ENCODE measurements around the gene COX20. TPM values are rescaled to one million over a fixed set of nuclear protein-coding genes. Genes with fewer than 3 reads are reported as not detected.
"Not testable (repeated sequence)": the region's sequence is repeated elsewhere in the genome, so short reads cannot be mapped to it uniquely, and the experiment has no call there.

COX20 gene
- polyA plus RNA-seq (2012; ENCODE audit: insufficient read depth, insufficient read length): 64.0 TPM

GRCh38 chr1:244835276-244836134 is at the start of gene COX20:
TSS of gene COX20 (plus strand) at chr1:244835658. CDS start at chr1:244835715, 57 bp downstream.
- peak within 1 kb of the TSS; percentile 58 for H3K4me3 ChIP-seq (ENCODE audit: low read length)
- peak; percentile 87 for DNase-seq (ENCODE audit: low read depth, low spot score)

DNA sequence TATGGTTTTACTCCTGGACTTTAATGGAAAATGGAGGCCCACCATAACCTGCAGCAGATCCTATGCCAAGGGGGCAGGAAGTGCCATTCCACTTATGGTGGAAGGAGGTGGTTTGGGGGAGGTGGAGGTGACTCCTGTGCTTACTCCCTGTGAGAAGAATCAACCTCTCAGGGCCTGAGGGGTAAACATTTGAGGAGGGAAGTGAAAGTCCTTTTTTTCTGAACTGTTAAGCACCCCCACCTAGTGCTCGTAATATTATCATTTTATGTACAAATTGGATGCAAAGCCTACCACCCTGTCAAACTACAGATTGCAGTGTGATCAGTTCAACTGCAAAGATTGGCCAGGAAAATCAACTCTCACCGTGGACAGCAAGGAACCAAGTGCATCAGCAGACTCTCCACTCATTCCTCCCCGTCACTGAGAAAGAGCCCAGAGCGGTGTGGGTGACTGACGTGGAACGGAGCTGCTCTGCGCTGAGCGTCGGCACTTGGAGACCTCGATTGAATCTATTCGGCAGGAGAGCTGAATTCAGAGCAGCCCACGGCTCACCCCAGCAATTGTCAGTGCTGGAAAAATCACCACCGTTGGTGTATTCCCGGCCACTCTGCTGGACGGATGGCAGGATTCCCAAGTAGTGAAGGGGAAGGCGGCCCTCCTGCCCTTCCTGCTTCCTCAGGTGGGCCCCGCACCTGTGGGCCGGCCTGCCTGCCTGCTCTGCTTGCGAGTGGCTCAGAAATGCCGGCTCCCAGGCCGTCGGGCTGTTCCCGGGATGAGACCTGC is 46.8 kb upstream of the COX20 start:
- no peak for DNase-seq (ENCODE audit: low read depth, low spot score)

DNA sequence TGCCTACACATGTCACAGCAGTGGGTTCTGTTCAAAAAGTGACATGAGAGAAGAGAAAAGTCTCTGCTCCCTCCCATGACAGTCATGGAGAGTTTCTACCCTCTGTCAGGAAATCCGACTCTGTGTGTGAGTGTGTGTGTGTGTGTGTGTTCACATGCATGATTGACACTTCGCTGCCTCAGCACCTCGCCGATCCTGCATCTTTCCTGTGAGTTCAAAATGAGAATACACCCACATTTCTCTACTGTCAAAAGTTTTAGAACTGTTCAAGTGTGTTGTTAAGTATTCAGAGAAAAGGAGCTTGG is 46.2 kb upstream of the COX20 start:
- no peak for DNase-seq (ENCODE audit: low read depth, low spot score)
- H3K4me3 ChIP-seq (ENCODE audit: low read length): no peak overlapping the region

More for the DNA sequence above, 46.8 kb upstream of the COX20 start:
- H3K4me3 ChIP-seq (ENCODE audit: low read length): no peak overlapping the region

GRCh38 chr1:244789731-244790130 is 45.7 kb upstream of the COX20 start:
- no peak overlapping the region for H3K4me3 ChIP-seq (ENCODE audit: low read length)

DNA sequence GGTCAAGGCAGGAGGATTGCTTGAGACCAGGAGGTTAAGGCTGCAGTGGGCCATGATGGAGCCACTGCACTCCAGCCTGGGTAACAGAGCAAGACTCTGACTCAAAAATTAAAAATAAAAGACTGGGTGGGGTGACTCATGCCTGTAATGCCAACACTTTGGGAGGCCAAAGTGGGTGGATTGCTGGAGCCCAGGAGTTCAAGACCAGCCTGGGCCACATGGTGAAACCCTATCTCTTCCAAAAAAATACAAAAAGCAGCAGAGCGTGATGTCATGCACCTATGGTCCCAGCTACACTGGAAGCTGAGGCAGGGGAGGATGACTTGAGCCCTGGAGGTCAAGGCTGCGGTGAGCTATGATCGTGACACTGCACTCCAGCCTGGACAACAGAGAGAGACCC is 44.4 kb upstream of the COX20 start:
- no peak overlapping the region for H3K4me3 ChIP-seq (ENCODE audit: low read length)
- no peak for DNase-seq (ENCODE audit: low read depth, low spot score)

More at GRCh38 chr1:244789731-244790130, 45.7 kb upstream of the COX20 start:
- no peak for DNase-seq (ENCODE audit: low read depth, low spot score)

DNA sequence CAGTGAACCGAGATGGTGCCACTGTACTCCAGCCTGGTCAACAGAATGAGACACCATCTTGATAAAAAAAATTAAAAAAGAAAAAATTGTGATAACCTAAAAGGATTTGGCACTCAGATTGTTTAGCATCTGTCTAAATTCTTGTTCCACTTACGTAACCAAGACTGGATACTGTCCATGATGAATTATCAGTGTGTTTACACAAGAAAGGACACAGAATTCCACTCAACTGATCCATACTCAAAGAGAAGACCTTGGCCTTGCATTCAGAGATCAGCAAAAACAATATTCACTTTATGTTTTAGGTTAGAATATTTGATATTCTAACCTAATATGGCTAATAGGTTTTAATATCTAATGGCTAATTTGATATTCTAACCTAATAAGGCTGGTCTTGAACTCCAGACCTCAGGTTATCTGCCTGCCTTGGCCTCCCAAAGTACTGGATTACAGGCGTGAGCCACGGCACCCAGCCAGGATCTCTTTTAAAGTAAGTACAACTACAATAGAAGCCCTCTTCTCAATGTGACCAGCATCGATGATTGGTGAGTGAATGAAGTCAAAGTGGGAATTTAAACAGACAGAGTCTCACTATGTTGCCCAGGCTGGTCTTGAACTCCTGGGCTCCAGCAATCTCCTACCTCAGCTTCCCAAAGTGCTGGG is 43.1 kb upstream of the COX20 start:
- H3K4me3 ChIP-seq (ENCODE audit: low read length): no peak overlapping the region
- no peak for DNase-seq (ENCODE audit: low read depth, low spot score)

- no peak overlapping the region for H3K4me3 ChIP-seq (ENCODE audit: low read length)
- DNase-seq (ENCODE audit: low read depth, low spot score): no peak
Measured at GRCh38 chr1:244794071-244794470, 41.4 kb upstream of the COX20 start.

GRCh38 chr1:244794516-244794915 is 40.9 kb upstream of the COX20 start:
- not testable (repeated sequence) for H3K4me3 ChIP-seq (ENCODE audit: low read length); DNase-seq (ENCODE audit: low read depth, low spot score)

DNA sequence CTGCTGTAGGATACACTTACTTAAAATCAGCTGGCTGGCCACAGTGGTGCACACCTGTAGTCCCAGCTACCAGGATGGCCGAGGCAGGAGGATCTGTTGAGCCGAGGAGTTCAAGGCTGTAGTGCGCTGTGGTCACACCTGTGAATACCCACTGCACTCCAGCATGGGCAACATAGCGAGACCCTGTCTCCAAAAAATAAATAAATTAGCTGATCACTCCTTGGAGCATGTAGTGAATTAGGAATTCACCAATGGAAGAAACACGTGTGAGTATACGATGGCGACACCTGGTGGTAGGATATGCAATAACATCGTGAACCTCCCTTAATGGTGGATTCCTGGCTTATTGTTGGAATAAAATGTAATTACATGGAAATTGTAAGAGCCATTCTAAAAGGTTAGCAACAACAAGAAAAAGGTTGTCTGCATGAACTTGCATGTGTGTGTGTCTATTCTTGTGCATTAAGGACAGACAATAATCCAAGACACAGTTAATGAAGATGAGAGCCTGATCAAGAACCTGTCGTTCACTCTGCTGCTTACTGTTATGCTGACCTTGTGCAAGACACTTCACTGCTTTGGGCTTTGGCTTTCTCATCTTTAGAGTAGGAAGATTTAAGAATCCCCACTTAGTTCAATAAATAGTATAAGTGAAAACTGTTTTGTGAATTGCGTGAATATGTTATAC is 38.6 kb upstream of the COX20 start:
- no peak overlapping the region for H3K4me3 ChIP-seq (ENCODE audit: low read length)
- DNase-seq (ENCODE audit: low read depth, low spot score): peak; percentile 45

DNA sequence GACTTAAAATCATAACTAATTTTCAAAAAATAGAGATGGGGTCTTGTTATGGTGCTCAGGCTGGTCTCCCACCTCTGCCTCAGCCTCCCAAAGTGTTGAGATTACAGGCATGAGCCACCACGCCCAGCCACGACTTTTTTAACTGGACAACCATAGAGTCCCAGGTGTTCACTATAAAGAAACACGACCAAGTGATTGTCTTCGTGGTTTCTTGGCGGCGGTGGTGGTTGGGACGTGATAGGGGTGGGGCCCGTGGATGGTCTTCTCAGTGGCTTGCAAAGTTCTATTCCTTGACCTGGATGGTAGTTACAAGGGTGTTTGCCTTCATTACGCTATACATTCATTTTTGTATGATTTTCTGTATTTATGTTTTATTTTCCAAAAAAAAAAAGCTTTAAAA is 34.6 kb upstream of the COX20 start:
- no peak overlapping the region for H3K4me3 ChIP-seq (ENCODE audit: low read length)
- no peak for DNase-seq (ENCODE audit: low read depth, low spot score)

DNA sequence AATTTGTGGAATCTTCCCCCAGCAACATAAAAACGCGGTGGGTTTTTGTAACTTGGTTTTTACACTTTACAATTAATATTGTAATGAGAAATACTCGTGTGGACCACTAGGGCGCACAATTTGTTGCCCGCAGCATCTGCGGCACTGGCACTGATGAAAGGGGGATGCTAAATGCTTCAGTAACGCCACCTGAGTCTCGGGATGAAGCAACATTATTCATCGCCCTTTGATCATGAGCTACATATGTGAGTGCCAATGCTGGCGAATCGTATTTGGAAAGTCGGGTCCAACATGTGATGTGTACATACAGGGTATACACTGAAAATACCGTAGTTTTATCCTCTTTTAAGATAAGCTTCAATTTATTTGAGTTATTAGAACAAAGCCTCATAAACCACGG is 34.2 kb upstream of the COX20 start:
- H3K4me3 ChIP-seq (ENCODE audit: low read length): no peak overlapping the region
- DNase-seq (ENCODE audit: low read depth, low spot score): peak; percentile 64

DNA sequence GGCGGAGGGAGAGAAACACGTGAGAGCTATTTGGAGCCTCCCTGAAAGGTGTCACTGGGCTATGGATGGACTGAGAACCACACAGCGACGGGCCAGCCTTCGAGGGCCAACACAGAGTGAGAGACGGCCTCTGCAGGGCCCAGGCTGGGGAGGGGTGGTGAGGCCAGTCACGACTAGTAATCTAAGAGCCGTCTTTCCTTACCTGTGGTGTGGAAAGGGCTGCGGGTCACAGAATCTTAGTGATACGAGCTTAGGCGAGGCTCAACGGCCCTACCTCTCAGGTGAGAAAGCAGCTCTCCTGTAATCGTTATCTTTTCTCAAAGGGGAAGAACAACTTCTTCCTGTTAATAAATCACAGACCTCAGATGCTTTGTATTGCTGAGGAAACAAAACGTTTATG is 33.4 kb upstream of the COX20 start:
- DNase-seq (ENCODE audit: low read depth, low spot score): no peak
- no peak overlapping the region for H3K4me3 ChIP-seq (ENCODE audit: low read length)

DNA sequence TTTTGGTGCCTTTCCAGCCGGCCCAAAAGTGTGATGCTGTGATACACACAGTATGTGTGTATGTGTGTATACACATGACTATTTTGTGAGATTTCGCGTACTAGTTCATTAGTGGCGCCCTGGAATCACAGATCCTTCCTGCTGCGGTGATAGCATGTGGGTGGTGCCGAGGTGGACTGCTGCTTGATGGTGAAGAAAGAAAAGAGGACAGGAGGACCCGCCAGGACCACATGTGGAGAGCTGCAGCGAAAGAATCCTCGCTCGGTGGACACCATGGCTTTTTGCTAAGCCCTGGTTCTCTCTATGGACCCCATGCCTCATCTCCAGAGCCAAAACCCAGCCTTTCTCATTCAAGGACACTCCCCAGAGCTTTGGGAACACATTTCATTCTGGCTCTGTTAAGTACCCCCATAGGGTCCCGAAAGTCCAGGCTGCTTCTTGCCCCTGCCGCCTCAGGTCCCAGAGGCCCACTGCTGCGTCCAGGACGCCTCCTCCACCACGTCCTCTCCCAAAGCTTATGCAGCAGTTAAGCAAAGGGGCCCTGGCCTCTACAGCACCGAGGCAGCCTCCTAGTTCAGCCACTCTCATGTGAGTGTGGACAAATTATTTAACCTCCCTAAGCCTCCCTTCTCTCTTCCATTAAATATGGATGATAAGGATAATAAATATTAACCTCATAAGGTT is 32.8 kb upstream of the COX20 start:
- H3K4me3 ChIP-seq (ENCODE audit: low read length): no peak overlapping the region
- DNase-seq (ENCODE audit: low read depth, low spot score): no peak

GRCh38 chr1:244804841-244805240 is 30.6 kb upstream of the COX20 start:
- no peak overlapping the region for H3K4me3 ChIP-seq (ENCODE audit: low read length)
- DNase-seq (ENCODE audit: low read depth, low spot score): no peak

DNA sequence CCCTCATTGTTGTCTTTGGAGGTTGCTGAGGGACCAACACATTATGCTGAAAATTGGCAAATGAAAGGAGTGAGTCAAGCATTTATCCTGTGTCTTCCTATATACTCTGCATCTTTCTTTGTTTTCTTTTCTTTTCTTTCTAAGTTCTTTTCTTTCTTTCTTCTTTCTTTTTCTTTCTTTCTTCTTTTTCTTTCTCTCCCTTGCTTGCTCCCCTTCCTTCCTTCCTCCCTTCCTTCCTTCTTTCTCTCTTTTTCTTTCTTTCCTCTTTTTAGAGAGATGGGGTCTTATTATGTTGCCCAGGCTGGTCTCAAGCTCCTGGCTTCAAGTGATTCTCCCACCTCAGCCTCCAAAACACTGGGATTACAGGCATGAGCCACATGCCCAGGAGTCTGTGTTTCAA is 28.3 kb upstream of the COX20 start:
- DNase-seq (ENCODE audit: low read depth, low spot score): no peak

GRCh38 chr1:244810221-244810620 is 25.2 kb upstream of the COX20 start:
- no peak overlapping the region for H3K4me3 ChIP-seq (ENCODE audit: low read length)
- no peak for DNase-seq (ENCODE audit: low read depth, low spot score)

More for the DNA sequence above, 28.3 kb upstream of the COX20 start:
- no peak overlapping the region for H3K4me3 ChIP-seq (ENCODE audit: low read length)

DNA sequence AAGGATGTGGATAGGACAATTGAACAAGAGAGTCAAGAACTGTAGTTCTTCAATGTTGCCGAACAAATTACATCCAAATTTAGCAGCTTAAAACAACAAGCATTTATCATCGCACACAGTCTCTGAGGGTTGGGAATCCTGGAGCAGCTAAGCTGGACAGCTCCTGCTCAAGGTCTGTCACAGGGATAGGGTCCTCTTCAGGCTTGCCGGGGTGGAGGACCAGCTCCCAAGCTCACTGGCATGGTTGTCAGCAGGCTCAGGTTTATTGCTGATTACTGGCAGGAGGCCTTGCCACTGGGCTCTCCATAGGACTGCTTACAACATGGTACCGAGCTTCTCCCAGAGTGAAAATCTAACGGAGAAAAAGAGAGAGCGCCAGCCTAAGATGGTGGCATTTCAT is 22.1 kb upstream of the COX20 start:
- DNase-seq (ENCODE audit: low read depth, low spot score): no peak
- no peak overlapping the region for H3K4me3 ChIP-seq (ENCODE audit: low read length)

- H3K4me3 ChIP-seq (ENCODE audit: low read length): no peak overlapping the region
- DNase-seq (ENCODE audit: low read depth, low spot score): no peak
Measured at GRCh38 chr1:244815600-244816099, 19.8 kb upstream of the COX20 start.

Measured in Jurkat, Clone E6-1 (cell line).